ENCODE results near the gene CCDC196. TPM values are rescaled to one million over a fixed set of nuclear protein-coding genes. Genes with fewer than 3 reads are reported as not detected.
"Not testable (repeated sequence)": the region's sequence is repeated elsewhere in the genome, so short reads cannot be mapped to it uniquely, and the experiment has no call there.

The CCDC196 gene
- total RNA-seq, 2 donors from 2014 or later, result not detected

DNA sequence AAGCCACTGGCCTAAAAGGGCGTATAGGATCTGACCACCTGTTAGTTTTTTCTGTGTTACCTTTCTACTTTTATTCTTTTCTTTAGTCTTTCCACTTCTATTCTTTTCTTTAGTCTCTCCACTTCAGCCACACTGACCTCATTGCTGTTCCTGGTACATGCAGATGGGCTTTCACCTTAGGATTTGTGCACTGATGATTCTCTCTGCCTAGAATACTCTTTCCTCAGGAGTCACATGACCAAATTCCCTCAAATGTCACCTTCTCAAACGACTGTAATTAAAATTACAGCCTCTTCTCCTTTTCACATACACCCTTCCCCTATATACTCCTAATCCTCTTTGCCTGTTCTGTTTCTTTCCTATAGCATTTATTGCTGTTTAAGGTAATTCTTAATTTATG, 57.8 kb downstream of the CCDC196 start:
- H3K27me3 Mint-ChIP-seq (ENCODE audit: low read depth), result no peaks in the 10 kb centered on the region
- no peak for ATAC-seq (replicated peaks in 1 of 2)

DNA sequence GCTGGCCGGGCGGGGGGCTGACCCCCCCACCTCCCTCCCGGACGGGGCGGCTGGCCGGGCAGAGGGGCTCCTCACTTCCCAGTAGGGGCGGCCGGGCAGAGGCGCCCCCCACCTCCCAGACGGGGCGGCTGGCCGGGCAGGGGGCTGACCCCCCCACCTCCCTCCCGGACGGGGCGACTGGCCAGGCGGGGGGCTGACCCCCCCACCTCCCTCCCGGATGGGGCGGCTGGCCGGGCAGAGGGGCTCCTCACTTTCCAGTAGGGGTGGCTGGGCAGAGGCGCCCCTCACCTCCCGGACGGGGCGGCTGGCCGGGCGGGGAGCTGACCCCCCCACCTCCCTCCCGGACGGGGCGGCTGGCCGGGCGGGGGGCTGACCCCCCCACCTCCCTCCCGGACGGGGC, 59.0 kb downstream of the CCDC196 start:
- ATAC-seq (replicated peaks in 1 of 2); H3K27me3 Mint-ChIP-seq (ENCODE audit: low read depth); H3K4me1 Mint-ChIP-seq (ENCODE audit: low read depth); DNase-seq; H3K9me3 Mint-ChIP-seq; H3K36me3 Mint-ChIP-seq (ENCODE audit: insufficient read depth in 2 of 2); H3K4me3 Mint-ChIP-seq; H3K27ac Mint-ChIP-seq: not testable (repeated sequence)

More for the DNA sequence above, 57.8 kb downstream of the CCDC196 start:
- Mint-ChIP-seq H3K36me3 (ENCODE audit: insufficient read depth in 2 of 2) (peaks cover 0 to 2% of the 10 kb centered on the region in 2 donors), H3K27ac (no peak overlapping the region), H3K9me3 (no peaks in the 10 kb centered on the region), H3K4me1 (ENCODE audit: low read depth) (peaks cover 4% of the 10 kb centered on the region), H3K4me3 (no peak overlapping the region)
- no peak for DNase-seq

DNA sequence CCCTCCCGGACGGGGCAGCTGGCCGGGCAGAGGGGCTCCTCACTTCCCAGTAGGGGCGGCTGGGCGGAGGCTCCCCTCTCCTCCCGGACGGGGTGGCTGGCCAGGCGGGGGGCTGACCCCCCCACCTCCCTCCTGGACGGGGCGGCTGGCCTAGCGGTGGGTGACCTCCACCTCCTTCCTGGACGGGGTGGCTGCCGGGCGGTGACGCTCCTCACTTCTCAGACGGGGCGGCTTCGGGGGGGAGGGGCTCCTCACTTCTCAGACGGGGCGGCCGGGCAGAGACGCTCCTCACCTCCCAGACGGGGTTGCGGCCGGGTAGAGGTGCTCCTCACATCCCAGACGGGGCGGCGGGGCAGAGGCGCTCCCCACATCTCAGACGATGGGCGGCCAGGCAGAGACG, 59.6 kb downstream of the CCDC196 start:
- not testable (repeated sequence) for DNase-seq; H3K4me1 Mint-ChIP-seq (ENCODE audit: low read depth); H3K4me3 Mint-ChIP-seq; H3K9me3 Mint-ChIP-seq; H3K27me3 Mint-ChIP-seq (ENCODE audit: low read depth); H3K27ac Mint-ChIP-seq; ATAC-seq (replicated peaks in 1 of 2); H3K36me3 Mint-ChIP-seq (ENCODE audit: insufficient read depth in 2 of 2)

Other genes with a start within 250 kb of the CCDC196 start
- 10 to 100 TPM; 18.1 to 21.2 TPM for gene GPHN, start 21.8 kb downstream of the CCDC196 start, total RNA-seq